Neutrophil (primary cell): ENCODE data around the gene MAT2A.
"Not testable (repeated sequence)": the region's sequence is repeated elsewhere in the genome, so short reads cannot be mapped to it uniquely, and the experiment has no call there.

Experiments
- H3K27ac ChIP-seq: fragments of 200-600 bp; sonication (generic); 2 replicates; pipeline ENCODE4 v1.5.1; 2016; ENCODE audit warnings: mild to moderate bottlenecking, moderate library complexity
- H3K27me3 ChIP-seq: fragments of 200-600 bp; sonication (generic); 2 replicates; pipeline ENCODE4 v1.6.0; 2016; ENCODE audit warnings: mild to moderate bottlenecking
- H3K36me3 ChIP-seq: fragments of 200-600 bp; sonication (generic); 2 replicates; pipeline ENCODE4 v1.5.1; 2017
- H3K4me1 ChIP-seq, 2 experiments: fragments of 200-600 bp in 1 of 2; sonication (generic) in 1 of 2; 1 replicate in 1 of 2; 2 replicates in 1 of 2; pipeline versions ENCODE4 v1.5.1 to v1.6.1; 2013 to 2016; ENCODE audit warnings: low read depth in 1 of 2, low read length in 1 of 2, mild to moderate bottlenecking in 1 of 2, moderate library complexity in 1 of 2; ENCODE audit not compliant: control insufficient read depth in 1 of 2, insufficient read depth in 1 of 2
- H3K4me3 ChIP-seq, 2 experiments: fragments of 200-600 bp in 1 of 2; sonication (generic) in 1 of 2; 1 replicate in 1 of 2; 2 replicates in 1 of 2; pipeline ENCODE4 v1.5.1; 2013 to 2016; ENCODE audit warnings: low read depth in 1 of 2, low read length in 1 of 2, mild to moderate bottlenecking in 1 of 2, moderate library complexity in 1 of 2
- H3K9me3 ChIP-seq: fragments of 200-600 bp; sonication (generic); 2 replicates; pipeline ENCODE4 v1.5.1; 2016
- CTCF ChIP-seq: fragments of 200-600 bp; sonication (generic); IDR thresholded peaks from 2 replicates; pipeline ENCODE4 v1.5.1; 2016; ENCODE audit warnings: antibody characterized with exemption

The MAT2A gene

DNA sequence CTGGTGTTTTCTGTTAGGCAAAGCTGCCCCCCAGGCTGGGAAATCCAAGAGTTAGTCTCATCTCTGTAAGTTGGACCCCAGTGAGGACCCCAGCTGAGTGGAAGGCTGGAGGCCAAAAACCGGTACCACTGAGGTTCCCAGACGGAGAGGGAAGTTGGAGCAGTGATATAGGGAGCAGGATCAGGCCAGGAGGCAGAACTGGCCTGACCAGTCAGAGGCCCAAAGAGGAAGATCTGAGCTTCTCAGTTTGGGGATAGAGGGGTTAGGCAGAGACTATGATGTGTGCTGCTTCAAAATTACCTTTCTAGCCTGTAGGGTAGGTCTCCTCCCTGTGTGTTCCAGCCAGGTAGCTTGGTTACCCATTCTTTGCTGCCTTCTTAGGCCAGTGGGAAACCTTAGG lies 52.0 kb downstream of the MAT2A start:
- Histone ChIP-seq H3K27me3 (no peaks in the 10 kb centered on the region), H3K4me1 (peaks cover 60 to 76% of the 10 kb centered on the region in 2 experiments), H3K36me3 (no peaks in the 10 kb centered on the region), H3K4me3 (peak overlapping the region in 1 of 2 experiments; percentile 15), H3K27ac (peak overlapping the region; percentile 79), H3K9me3 (no peaks in the 10 kb centered on the region)
- no peak for TF ChIP-seq CTCF

DNA sequence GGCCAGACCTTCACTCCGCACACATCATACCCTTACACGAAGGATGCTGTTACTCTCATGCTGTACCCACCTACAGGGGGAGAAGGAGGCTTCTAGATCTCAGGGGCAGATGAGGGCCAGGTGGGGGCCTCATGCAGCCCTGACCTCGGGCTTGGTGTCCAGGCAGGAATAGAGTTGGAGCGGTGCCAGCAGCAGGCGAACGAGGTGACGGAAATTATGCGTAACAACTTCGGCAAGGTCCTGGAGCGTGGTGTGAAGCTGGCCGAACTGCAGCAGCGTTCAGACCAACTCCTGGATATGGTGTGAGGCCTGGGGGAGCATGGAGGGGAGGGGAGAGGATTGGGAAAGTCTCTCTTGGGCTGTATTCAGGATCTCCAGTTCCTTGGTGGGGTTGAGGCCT lies 52.6 kb downstream of the MAT2A start:
- Histone ChIP-seq H3K36me3 (peaks cover 1% of the 10 kb centered on the region), H3K4me3 (no peak overlapping the region), H3K27me3 (no peaks in the 10 kb centered on the region), H3K9me3 (no peaks in the 10 kb centered on the region), H3K4me1 (peaks cover 60 to 76% of the 10 kb centered on the region in 2 experiments), H3K27ac (peak overlapping the region; percentile 79)
- TF ChIP-seq CTCF = no peak

GRCh38 chr2:85592299-85592698 lies 53.3 kb downstream of the MAT2A start:
- peaks cover 60 to 76% of the 10 kb centered on the region in 2 experiments for H3K4me1 ChIP-seq
- H3K36me3 ChIP-seq, H3K4me3 ChIP-seq, H3K27ac ChIP-seq, H3K27me3 ChIP-seq, H3K9me3 ChIP-seq: not testable (repeated sequence)

- Histone ChIP-seq H3K4me1 (peaks cover 53 to 69% of the 10 kb centered on the region in 2 experiments), H3K9me3 (no peaks in the 10 kb centered on the region), H3K27me3 (no peaks in the 10 kb centered on the region), H3K27ac (no peak overlapping the region), H3K4me3 (no peak overlapping the region), H3K36me3 (peaks cover 15% of the 10 kb centered on the region)
- TF ChIP-seq CTCF = no peak
Observed at GRCh38 chr2:85593023-85593422, 54.1 kb downstream of the MAT2A start.
